ENCODE results near the gene EPHB3.

Gene EPHB3

DNA sequence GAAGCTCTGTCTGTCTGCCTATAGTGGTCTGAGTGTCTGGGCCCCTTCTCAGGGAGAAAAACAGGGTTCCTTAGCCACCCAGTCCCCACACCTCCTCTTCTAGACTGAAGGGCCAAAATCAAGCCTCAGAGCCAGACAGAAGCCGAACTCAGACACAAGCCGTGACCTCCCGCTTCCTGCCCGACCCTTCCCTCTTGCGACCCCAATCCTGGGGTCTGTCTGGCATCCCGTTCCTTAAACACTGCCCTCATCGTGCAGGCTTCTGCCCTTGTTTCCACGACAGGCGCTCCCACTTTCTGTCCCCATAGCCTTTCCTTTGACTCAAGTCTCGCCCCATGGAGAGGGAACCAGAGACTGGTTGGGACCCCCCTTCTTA is 32.3 kb downstream of the EPHB3 start:
- peak overlapping the region; percentile 67 for H3K27ac ChIP-seq
- POLR2A ChIA-PET (ENCODE audit: low non-redundant PET): no interaction called here
- no peak for DNase-seq (ENCODE audit: low spot score)
- CTCF ChIA-PET: interaction anchor here (0.9 kb wide), 1 partner anchor 32 kb away, joined by 5 read pairs; the partner anchor contains the start of gene EPHB3
- TF ChIP-seq, protein P1, sequence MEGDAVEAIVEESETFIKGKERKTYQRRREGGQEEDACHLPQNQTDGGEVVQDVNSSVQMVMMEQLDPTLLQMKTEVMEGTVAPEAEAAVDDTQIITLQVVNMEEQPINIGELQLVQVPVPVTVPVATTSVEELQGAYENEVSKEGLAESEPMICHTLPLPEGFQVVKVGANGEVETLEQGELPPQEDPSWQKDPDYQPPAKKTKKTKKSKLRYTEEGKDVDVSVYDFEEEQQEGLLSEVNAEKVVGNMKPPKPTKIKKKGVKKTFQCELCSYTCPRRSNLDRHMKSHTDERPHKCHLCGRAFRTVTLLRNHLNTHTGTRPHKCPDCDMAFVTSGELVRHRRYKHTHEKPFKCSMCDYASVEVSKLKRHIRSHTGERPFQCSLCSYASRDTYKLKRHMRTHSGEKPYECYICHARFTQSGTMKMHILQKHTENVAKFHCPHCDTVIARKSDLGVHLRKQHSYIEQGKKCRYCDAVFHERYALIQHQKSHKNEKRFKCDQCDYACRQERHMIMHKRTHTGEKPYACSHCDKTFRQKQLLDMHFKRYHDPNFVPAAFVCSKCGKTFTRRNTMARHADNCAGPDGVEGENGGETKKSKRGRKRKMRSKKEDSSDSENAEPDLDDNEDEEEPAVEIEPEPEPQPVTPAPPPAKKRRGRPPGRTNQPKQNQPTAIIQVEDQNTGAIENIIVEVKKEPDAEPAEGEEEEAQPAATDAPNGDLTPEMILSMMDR (conservative IDR thresholded peaks at IDR 0.05; ENCODE audit: low read depth): no peak

DNA sequence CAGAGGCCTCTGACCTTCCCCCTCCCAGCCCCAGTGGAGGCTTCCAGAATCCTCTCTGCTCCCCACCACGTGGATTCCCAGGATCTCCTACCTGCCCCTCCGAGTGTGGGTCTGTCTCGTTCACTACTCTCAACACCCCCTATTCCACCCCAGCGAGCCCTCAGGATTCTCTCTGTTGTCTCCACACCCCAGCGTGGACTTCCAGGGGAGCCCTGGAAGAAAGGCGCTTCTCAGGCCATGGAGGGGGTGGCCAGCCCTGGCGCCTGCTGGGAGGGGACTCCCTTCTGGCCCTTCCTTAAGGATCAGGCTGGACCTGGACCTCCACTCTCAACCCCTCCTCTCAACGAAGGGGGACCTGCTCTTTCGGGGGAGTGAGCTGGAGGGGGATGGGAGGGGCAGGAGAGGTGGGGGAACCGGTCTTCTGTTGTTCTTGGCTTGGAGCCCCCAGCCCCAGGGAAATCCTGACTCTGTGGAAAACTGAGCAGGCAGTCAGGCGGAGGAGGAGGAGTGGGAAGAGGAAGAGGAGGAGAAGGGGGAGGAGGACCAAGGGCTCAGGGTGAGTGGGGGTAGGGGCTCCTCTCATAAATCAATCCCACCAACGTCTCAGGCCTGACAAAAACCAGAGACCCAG is 32.9 kb downstream of the EPHB3 start:
- peak overlapping the region; percentile 67 for H3K27ac ChIP-seq
- TF ChIP-seq, protein P1 (conservative IDR thresholded peaks at IDR 0.05; ENCODE audit: low read depth): no peak
- no peak for DNase-seq (ENCODE audit: low spot score)
- ChIA-PET POLR2A (ENCODE audit: low non-redundant PET) (no interaction called here), CTCF (no interaction called here)

DNA sequence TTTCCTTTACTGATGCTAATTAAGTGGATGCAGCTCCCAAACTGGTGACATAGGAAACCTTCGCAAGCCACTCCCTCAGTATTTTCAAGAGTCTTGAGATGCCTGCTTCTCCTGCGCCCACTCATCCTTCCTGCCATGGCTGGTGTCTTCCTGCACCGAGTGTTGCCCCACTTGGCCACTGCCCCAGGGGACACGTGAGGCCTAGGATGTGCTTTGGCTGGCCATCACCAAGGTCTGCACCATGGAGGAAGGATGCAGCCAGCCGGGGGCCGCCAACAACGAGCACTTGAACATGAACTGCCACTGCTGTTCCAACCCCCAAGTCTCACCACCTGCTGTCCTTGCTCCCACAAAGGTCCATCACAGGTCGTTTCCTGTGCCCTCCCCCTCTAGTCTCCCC is 34.1 kb downstream of the EPHB3 start:
- ChIA-PET POLR2A (ENCODE audit: low non-redundant PET) (no interaction called here), CTCF (no interaction called here)
- TF ChIP-seq, protein P1 (conservative IDR thresholded peaks at IDR 0.05; ENCODE audit: low read depth): no peak
- no peak for DNase-seq (ENCODE audit: low spot score)
- no peak overlapping the region for H3K27ac ChIP-seq

DNA sequence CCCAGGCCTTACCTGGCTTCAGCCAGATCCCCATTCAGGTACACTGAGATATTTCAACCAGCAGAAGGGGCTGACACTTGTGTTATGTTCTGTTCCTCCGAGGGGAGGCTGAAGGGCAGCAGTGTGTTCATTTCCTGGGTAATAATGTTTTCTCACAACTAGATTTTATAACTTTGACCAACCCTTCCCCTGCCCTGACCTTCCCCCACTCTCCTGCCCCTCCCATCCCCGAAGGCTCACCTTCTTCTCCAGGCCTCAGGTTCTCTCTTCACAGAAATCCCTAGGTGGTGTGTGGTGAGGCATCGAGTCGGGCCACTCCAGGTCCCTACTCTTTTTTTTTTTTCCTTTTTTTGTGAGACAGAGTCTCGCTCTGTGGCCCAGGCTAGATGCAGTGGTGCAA is 34.6 kb downstream of the EPHB3 start:
- no peak overlapping the region for H3K27ac ChIP-seq
- POLR2A ChIA-PET (ENCODE audit: low non-redundant PET): no interaction called here
- CTCF ChIA-PET: no interaction called here
- DNase-seq (ENCODE audit: low spot score): no peak
- TF ChIP-seq, protein P1 (conservative IDR thresholded peaks at IDR 0.05; ENCODE audit: low read depth): no peak

DNA sequence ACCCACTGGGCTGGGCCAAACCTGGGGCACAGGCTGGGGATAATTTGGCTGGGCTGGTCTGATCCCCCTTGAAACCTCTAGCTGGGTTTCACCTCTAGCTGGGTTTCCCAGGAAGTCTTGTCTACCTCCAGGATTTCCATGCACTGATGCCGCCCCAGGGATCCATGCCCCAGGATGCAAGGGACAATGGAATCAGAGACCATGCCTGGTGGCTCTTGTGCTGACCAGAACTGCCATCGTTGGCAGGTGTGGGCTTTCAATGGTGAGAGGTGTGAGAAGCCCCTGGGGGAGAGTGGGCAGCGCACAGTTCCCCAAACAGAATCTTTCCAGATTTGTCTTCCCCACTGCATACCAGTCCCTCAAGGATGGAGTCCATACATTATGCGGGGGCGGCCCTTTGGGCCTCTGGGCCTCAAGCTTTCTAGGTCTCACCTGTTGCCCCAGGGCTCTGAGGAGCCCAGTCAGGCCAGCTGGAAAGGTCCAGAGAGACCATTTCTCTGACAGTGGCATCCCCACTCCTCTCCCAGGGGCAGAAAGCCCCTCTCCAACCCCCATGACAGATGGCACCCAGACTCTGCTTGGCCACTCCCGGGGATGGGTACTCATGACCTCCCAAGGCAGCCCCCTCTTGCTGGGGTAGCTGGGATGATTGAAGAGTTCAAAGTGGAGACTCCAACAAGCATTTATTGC is 35.4 kb downstream of the EPHB3 start:
- no peak for DNase-seq (ENCODE audit: low spot score)
- ChIA-PET CTCF (no interaction called here), POLR2A (ENCODE audit: low non-redundant PET) (no interaction called here)
- TF ChIP-seq, protein P1 (conservative IDR thresholded peaks at IDR 0.05; ENCODE audit: low read depth): no peak
- H3K27ac ChIP-seq: peak overlapping the region; percentile 85; the same call in 1 of the 2 replicates

DNA sequence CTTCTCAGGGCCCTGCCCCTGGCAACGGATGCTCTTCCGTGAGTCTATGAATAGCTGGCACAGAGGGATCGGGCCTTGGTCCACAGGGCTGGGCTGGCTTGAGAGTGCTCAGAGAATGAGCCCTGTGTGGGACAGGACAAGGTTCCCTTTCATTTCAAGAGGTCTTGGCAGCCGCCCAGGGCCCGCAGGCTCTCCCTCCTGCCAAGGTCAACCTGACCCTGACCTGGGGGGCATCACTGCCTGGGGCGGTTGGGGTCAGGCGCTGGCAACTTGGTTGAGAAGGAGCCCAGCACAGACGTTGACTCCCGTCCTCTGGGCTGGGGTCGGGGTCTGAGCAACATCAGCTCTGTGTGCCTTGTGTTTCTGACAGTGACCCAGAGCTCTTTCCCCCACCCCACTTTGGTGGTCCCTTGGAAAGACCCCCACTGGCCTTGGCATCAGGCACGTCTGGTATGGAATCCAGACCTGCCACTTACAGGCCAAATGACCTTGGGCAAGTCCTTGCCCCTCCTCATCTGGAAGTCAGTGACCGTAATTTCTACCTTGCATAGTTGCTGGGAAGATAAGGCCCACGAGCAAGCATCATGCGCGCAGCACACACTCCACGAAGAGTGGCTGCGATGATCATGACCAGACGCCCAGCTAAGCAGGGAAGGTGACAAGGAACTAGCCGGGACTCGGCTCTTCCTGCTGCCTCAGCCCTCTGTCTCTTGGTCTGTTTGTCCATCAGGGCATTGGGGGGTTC is 36.4 kb downstream of the EPHB3 start:
- TF ChIP-seq, protein P1 (conservative IDR thresholded peaks at IDR 0.05; ENCODE audit: low read depth): no peak
- ChIA-PET POLR2A (ENCODE audit: low non-redundant PET) (no interaction called here), CTCF (no interaction called here)
- peak overlapping the region; percentile 85 for H3K27ac ChIP-seq
- no peak for DNase-seq (ENCODE audit: low spot score)

Data from RWPE1 (cell line).